Right lobe of liver (tissue), 4 donors: ENCODE measurements around the gene CORO2B.

Source experiments
- POLR2A ChIP-seq: fragments of 450-650 bp; IDR thresholded peaks from one replicate; pipeline ENCODE4 v1.6.1; 2017; ENCODE audit warnings: antibody characterized with exemption, mild to moderate bottlenecking
- TF ChIP-seq, protein P1 (sequence below), 4 donors: fragments of 200-600 bp in 3 of 4; fragments of 450-650 bp in 1 of 4; IDR thresholded peaks; one replicate each; pipeline versions ENCODE4 v1.5.1 to v1.8.0; 2016 to 2022; ENCODE audit warnings: antibody characterized with exemption in 4 of 4, mild to moderate bottlenecking in 2 of 4
- donor health status: DM: no; HTN: no; CAD: no.
- donor health status: DM: no; HTN: no; CAD: no.
- donor health status: DM: no; HTN: yes; CAD: no.

- TF ChIP-seq, protein P1, sequence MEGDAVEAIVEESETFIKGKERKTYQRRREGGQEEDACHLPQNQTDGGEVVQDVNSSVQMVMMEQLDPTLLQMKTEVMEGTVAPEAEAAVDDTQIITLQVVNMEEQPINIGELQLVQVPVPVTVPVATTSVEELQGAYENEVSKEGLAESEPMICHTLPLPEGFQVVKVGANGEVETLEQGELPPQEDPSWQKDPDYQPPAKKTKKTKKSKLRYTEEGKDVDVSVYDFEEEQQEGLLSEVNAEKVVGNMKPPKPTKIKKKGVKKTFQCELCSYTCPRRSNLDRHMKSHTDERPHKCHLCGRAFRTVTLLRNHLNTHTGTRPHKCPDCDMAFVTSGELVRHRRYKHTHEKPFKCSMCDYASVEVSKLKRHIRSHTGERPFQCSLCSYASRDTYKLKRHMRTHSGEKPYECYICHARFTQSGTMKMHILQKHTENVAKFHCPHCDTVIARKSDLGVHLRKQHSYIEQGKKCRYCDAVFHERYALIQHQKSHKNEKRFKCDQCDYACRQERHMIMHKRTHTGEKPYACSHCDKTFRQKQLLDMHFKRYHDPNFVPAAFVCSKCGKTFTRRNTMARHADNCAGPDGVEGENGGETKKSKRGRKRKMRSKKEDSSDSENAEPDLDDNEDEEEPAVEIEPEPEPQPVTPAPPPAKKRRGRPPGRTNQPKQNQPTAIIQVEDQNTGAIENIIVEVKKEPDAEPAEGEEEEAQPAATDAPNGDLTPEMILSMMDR (IDR thresholded peaks at IDR 0.05): no peak
- TF ChIP-seq POLR2A: no peak
Measured at GRCh38 chr15:68592054-68592453, 13.3 kb downstream of the CORO2B start.
